Measurements from ENCODE around the gene ASAP2.

Gene ASAP2

DNA sequence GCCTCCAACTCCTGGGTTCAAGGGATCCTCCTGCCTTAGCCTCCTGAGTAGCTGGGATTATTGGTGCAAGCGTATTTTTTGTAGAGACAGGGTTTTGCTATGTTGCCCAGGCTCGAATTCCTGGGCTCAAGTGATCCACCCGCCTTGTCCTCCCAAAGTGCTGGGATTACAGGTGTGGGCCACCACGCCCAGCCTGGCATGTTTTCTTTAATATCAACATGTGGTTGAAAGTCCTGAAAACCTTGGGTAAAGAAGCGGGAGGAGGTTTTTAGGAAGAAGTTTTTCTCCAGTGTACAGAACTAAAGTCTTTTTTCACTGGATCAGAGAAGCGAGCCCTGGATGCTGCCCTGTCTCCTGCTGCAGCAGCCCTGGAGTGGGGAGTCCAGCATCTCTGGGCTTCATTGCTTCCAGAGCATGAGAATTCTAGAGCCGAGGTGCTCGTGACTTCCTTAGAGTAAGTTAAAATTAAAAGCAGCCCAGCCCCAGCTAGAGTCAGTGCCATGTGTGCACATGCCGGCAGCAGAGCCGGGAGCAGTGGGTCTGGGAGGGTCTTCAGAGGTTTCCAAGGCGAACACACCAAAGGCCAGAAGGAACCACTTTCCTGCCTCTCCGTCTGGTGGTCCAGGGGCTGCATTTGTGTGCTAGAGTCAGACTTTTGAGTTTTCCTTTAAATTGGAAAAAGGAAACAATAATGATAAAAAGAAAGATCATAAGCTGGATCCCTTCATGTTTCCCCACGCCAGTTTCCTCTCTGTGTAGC is 185.5 kb downstream of the ASAP2 start:
- Histone ChIP-seq H3K36me3 (ENCODE audit: insufficient read depth, low read length) (no peaks in the 10 kb centered on the region), H3F3A (ENCODE audit: insufficient read depth, low read length) (no peaks in the 10 kb centered on the region), H3K4me3 (ENCODE audit: low read depth, low read length, poor library complexity, severe bottlenecking) (no peak overlapping the region), H3K79me2 (ENCODE audit: insufficient read depth, low read length) (no peaks in the 10 kb centered on the region), H3K4me2 (ENCODE audit: low read length) (no peak overlapping the region), H3K9ac (ENCODE audit: low read length) (no peak overlapping the region), H3K9me2 (ENCODE audit: low read depth, low read length) (no peaks in the 10 kb centered on the region), H3K27me3 (ENCODE audit: insufficient read depth, low read length) (no peaks in the 10 kb centered on the region; the same call in 1 of the 2 replicates), H2AFZ (ENCODE audit: low read length) (no peak overlapping the region), H4K20me1 (ENCODE audit: insufficient read depth, low read length) (no peaks in the 10 kb centered on the region), H3K4me1 (ENCODE audit: insufficient read depth, low read length, severe bottlenecking) (no peaks in the 10 kb centered on the region), H3K9me3 (ENCODE audit: low read length) (no peaks in the 10 kb centered on the region), H3K27ac (ENCODE audit: low read depth, low read length, poor library complexity, severe bottlenecking) (no peak overlapping the region)
- TF ChIP-seq, protein P1, sequence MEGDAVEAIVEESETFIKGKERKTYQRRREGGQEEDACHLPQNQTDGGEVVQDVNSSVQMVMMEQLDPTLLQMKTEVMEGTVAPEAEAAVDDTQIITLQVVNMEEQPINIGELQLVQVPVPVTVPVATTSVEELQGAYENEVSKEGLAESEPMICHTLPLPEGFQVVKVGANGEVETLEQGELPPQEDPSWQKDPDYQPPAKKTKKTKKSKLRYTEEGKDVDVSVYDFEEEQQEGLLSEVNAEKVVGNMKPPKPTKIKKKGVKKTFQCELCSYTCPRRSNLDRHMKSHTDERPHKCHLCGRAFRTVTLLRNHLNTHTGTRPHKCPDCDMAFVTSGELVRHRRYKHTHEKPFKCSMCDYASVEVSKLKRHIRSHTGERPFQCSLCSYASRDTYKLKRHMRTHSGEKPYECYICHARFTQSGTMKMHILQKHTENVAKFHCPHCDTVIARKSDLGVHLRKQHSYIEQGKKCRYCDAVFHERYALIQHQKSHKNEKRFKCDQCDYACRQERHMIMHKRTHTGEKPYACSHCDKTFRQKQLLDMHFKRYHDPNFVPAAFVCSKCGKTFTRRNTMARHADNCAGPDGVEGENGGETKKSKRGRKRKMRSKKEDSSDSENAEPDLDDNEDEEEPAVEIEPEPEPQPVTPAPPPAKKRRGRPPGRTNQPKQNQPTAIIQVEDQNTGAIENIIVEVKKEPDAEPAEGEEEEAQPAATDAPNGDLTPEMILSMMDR (IDR thresholded peaks at IDR 0.05; ENCODE audit: low read length), result no peak
- no peak for TF ChIP-seq EZH2 (IDR thresholded peaks at IDR 0.05; ENCODE audit: borderline replicate concordance, low read length)

DNA sequence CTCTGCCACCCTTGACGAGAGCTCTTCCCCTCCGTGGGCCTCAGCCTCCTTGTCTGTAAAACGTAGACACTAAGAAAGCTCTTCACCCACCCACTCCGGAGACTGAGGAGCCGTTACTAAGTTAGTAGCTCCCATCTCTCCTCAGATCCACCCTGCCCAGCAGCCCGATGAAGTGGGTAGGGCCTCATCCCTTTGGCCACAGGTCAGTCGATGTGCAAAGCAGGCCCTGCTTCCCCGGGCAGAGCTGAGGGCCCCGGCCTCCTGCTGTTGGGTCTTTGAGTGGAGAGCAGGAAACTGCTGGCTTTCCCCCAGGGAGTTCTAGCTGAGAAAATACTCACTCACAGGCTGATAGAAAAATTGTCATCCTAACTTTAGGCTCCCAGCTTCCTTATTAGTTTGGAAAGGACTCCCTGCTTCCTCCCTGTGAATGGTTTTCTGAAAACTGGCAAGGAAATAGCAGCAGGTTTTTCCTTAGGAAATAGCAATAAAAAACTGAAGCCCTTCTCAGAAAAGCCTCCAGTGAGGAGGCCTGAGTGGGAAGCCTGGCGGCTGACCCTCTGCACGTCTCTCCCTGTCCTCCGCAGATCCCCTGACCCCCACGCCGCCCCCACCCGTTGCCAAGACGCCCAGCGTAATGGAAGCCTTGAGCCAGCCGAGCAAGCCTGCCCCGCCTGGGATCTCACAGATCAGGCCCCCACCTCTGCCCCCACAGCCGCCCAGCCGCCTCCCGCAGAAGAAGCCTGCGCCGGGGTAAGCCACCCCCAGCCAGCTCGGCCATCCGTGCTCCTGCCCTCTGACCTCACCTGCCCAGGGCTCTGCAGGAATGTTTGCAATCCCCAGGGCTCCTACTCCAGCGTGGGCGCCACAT is 186.5 kb downstream of the ASAP2 start:
- Histone ChIP-seq H3K4me2 (ENCODE audit: low read length) (no peak overlapping the region), H3K27ac (ENCODE audit: low read depth, low read length, poor library complexity, severe bottlenecking) (no peak overlapping the region), H3K36me3 (ENCODE audit: insufficient read depth, low read length) (no peaks in the 10 kb centered on the region), H3K9ac (ENCODE audit: low read length) (no peak overlapping the region), H3K4me1 (ENCODE audit: insufficient read depth, low read length, severe bottlenecking) (no peaks in the 10 kb centered on the region), H2AFZ (ENCODE audit: low read length) (no peak overlapping the region), H3K27me3 (ENCODE audit: insufficient read depth, low read length) (no peaks in the 10 kb centered on the region), H3K4me3 (ENCODE audit: low read depth, low read length, poor library complexity, severe bottlenecking) (no peak overlapping the region), H3K9me3 (ENCODE audit: low read length) (no peaks in the 10 kb centered on the region), H3K79me2 (ENCODE audit: insufficient read depth, low read length) (no peaks in the 10 kb centered on the region), H3F3A (ENCODE audit: insufficient read depth, low read length) (no peaks in the 10 kb centered on the region), H4K20me1 (ENCODE audit: insufficient read depth, low read length) (no peaks in the 10 kb centered on the region), H3K9me2 (ENCODE audit: low read depth, low read length) (no peaks in the 10 kb centered on the region)
- TF ChIP-seq, protein P1 (IDR thresholded peaks at IDR 0.05; ENCODE audit: low read length), result no peak
- no peak for TF ChIP-seq EZH2 (IDR thresholded peaks at IDR 0.05; ENCODE audit: borderline replicate concordance, low read length)

- Histone ChIP-seq H3K79me2 (ENCODE audit: insufficient read depth, low read length) (no peaks in the 10 kb centered on the region), H3K9ac (ENCODE audit: low read length) (no peak overlapping the region), H3K9me3 (ENCODE audit: low read length) (no peaks in the 10 kb centered on the region), H3K36me3 (ENCODE audit: insufficient read depth, low read length) (no peaks in the 10 kb centered on the region), H3K9me2 (ENCODE audit: low read depth, low read length) (no peaks in the 10 kb centered on the region), H3F3A (ENCODE audit: insufficient read depth, low read length) (no peaks in the 10 kb centered on the region), H3K4me3 (ENCODE audit: low read depth, low read length, poor library complexity, severe bottlenecking) (no peak overlapping the region), H4K20me1 (ENCODE audit: insufficient read depth, low read length) (no peaks in the 10 kb centered on the region), H2AFZ (ENCODE audit: low read length) (no peak overlapping the region), H3K4me1 (ENCODE audit: insufficient read depth, low read length, severe bottlenecking) (no peaks in the 10 kb centered on the region), H3K27ac (ENCODE audit: low read depth, low read length, poor library complexity, severe bottlenecking) (no peak overlapping the region), H3K27me3 (ENCODE audit: insufficient read depth, low read length) (no peaks in the 10 kb centered on the region), H3K4me2 (ENCODE audit: low read length) (no peak overlapping the region)
- TF ChIP-seq EZH2 (IDR thresholded peaks at IDR 0.05; ENCODE audit: borderline replicate concordance, low read length), result no peak
- TF ChIP-seq, protein P1 (IDR thresholded peaks at IDR 0.05; ENCODE audit: low read length), result no peak
These were observed 188.2 kb downstream of the ASAP2 start for GRCh38 chr2:9394816-9395215.
